DND-41 (cell line): ENCODE data around the gene CSTA.

ENCODE experiments used
- EZH2 ChIP-seq: IDR thresholded peaks from 3 replicates; pipeline ENCODE4 v1.6.1; 2012; ENCODE audit warnings: borderline replicate concordance, low read depth, mild to moderate bottlenecking, moderate library complexity, low read length, inconsistent platforms; ENCODE audit not compliant: severe bottlenecking
- TF ChIP-seq, protein P1 (sequence below): IDR thresholded peaks from 2 replicates; pipeline ENCODE4 v1.5.1; 2012; ENCODE audit warnings: borderline replicate concordance, low read length, moderate library complexity, mild to moderate bottlenecking; ENCODE audit not compliant: poor library complexity, severe bottlenecking; ENCODE audit errors: extremely low read depth

GRCh38 chr3:122355612-122356011, 30.6 kb downstream of the CSTA start:
- TF ChIP-seq, protein P1, sequence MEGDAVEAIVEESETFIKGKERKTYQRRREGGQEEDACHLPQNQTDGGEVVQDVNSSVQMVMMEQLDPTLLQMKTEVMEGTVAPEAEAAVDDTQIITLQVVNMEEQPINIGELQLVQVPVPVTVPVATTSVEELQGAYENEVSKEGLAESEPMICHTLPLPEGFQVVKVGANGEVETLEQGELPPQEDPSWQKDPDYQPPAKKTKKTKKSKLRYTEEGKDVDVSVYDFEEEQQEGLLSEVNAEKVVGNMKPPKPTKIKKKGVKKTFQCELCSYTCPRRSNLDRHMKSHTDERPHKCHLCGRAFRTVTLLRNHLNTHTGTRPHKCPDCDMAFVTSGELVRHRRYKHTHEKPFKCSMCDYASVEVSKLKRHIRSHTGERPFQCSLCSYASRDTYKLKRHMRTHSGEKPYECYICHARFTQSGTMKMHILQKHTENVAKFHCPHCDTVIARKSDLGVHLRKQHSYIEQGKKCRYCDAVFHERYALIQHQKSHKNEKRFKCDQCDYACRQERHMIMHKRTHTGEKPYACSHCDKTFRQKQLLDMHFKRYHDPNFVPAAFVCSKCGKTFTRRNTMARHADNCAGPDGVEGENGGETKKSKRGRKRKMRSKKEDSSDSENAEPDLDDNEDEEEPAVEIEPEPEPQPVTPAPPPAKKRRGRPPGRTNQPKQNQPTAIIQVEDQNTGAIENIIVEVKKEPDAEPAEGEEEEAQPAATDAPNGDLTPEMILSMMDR, result no peak
- TF ChIP-seq EZH2, result no peak
